ENCODE measurements around the gene ABL1.

ABL1 gene

DNA sequence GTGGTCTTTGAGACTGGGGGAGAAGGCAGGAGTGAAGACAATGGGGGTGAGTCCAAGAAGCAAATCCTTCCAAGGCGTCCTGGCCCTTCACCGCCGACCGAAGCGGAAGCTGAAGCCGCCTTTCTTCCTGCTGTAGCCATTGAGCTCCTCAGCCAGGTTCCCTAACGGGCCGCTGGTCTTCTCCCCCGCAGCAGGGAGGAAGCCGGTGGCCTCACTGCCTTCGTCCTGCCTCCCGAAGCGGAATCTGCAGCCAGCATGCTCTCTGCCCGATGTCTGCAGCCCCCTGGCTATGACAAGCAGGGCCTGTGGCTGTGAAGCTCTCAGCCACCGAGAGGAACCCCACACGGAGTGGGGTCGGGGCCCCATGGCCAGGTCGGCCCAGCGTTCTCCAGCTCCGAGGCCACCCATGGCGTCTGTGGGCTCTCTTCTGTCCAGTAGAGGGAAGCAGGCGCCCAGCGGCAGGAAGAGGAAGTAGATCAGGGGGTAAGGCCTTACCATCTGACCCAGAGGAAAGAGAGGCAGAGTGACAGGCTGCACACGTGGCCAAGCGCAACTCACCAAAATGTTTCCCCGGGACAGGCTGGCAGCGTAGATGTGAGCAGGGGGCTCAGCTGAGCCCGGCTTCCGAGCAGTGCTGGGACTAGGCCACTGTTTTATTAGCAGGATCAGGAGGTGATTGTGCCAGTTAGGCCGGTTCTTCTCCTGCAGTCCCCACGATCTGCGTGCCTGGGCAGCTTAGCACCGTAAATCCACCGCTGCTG, 58.5 kb downstream of the ABL1 start:
- DNase-seq (ENCODE audit: extremely low read depth, insufficient read length): no peak
- Histone ChIP-seq H3K27me3 (replicated peaks; ENCODE audit: control insufficient read depth, insufficient read depth, low read length) (no peaks in the 10 kb centered on the region), H3K36me3 (ENCODE audit: control insufficient read depth, insufficient read depth, low read length) (peaks cover 2% of the 10 kb centered on the region), H3K4me3 (replicated peaks; ENCODE audit: low read depth, low read length) (no peak overlapping the region)
- TF ChIP-seq CTCF (IDR thresholded peaks at IDR 0.05; ENCODE audit: insufficient read depth, low read length, poor library complexity, severe bottlenecking): no peak

DNA sequence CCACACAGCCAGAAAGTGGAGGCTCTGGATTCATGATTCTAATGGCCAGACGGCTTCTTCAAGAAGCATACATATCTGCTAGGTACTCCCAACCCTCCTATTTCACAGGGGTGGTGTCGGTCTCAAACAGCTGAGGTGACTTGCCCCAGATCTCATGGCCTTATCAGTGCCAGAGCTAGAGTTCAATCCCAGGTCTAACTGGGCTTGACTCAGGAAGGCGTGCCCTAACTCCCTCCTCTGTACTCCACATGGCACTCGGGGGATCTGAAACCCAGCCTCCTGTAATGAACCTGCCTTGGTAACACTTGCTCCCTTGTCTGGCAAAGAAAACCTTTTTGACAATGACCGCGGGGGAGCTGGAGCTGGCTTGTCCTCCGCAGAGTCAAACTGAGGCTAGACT, 59.5 kb downstream of the ABL1 start:
- Histone ChIP-seq H3K36me3 (ENCODE audit: control insufficient read depth, insufficient read depth, low read length) (peaks cover 2% of the 10 kb centered on the region; the same call in 1 of the 2 replicates), H3K27me3 (replicated peaks; ENCODE audit: control insufficient read depth, insufficient read depth, low read length) (no peaks in the 10 kb centered on the region), H3K4me3 (replicated peaks; ENCODE audit: low read depth, low read length) (no peak overlapping the region)
- TF ChIP-seq CTCF (IDR thresholded peaks at IDR 0.05; ENCODE audit: insufficient read depth, low read length, poor library complexity, severe bottlenecking): no peak
- DNase-seq (ENCODE audit: extremely low read depth, insufficient read length): no peak

- Histone ChIP-seq H3K27me3 (replicated peaks; ENCODE audit: control insufficient read depth, insufficient read depth, low read length) (no peaks in the 10 kb centered on the region; the same call in 1 of the 2 replicates), H3K36me3 (ENCODE audit: control insufficient read depth, insufficient read depth, low read length) (peaks cover 2% of the 10 kb centered on the region; the same call in 1 of the 2 replicates), H3K4me3 (replicated peaks; ENCODE audit: low read depth, low read length) (no peak overlapping the region)
- no peak for TF ChIP-seq CTCF (IDR thresholded peaks at IDR 0.05; ENCODE audit: insufficient read depth, low read length, poor library complexity, severe bottlenecking)
- no peak for DNase-seq (ENCODE audit: extremely low read depth, insufficient read length)
Observed at GRCh38 chr9:130895038-130895437, 60.0 kb downstream of the ABL1 start.

GRCh38 chr9:130895481-130896232, 60.6 kb downstream of the ABL1 start:
- TF ChIP-seq CTCF (IDR thresholded peaks at IDR 0.05; ENCODE audit: insufficient read depth, low read length, poor library complexity, severe bottlenecking): no peak
- H3K27me3 ChIP-seq (replicated peaks; ENCODE audit: control insufficient read depth, insufficient read depth, low read length): no peaks in the 10 kb centered on the region; the same call in 1 of the 2 replicates
- H3K4me3 ChIP-seq (replicated peaks; ENCODE audit: low read depth, low read length): no peak overlapping the region
- H3K36me3 ChIP-seq (ENCODE audit: control insufficient read depth, insufficient read depth, low read length): peaks cover 2% of the 10 kb centered on the region; the same call in 1 of the 2 replicates
- no peak for DNase-seq (ENCODE audit: extremely low read depth, insufficient read length)

- H3K27me3 ChIP-seq (replicated peaks; ENCODE audit: control insufficient read depth, insufficient read depth, low read length): no peaks in the 10 kb centered on the region; the same call in 1 of the 2 replicates
- peaks cover 2% of the 10 kb centered on the region; the same call in 1 of the 2 replicates for H3K36me3 ChIP-seq (ENCODE audit: control insufficient read depth, insufficient read depth, low read length)
- TF ChIP-seq CTCF (IDR thresholded peaks at IDR 0.05; ENCODE audit: insufficient read depth, low read length, poor library complexity, severe bottlenecking): peak; percentile 2
- H3K4me3 ChIP-seq (replicated peaks; ENCODE audit: low read depth, low read length): no peak within 1 kb of the TSS
- DNase-seq (ENCODE audit: extremely low read depth, insufficient read length): no peak
Observed at GRCh38 chr9:130896233-130897014, 61.4 kb downstream of the ABL1 start, which contains the start of gene QRFP. Gene QRFP, minus strand, starts transcription at chr9:130896812. Its CDS starts 2,974 bp downstream, at chr9:130893838.

All from GM06990 (cell line).